Neural progenitor cell (in vitro differentiated cells): Measurements from ENCODE around the gene THUMPD2.

ENCODE experiments used
- EZH2 ChIP-seq: fragments of 200-600 bp; sonication (generic); IDR thresholded peaks from 2 replicates; pipeline ENCODE4 v1.6.1; 2017; ENCODE audit warnings: antibody characterized with exemption, mild to moderate bottlenecking, moderate library complexity
- EZH2phosphoT487 ChIP-seq: fragments of 200-600 bp; sonication (generic); IDR thresholded peaks from 2 replicates; pipeline ENCODE4 v1.6.1; 2017; ENCODE audit warnings: antibody characterized with exemption
- TF ChIP-seq, protein P1 (sequence below): fragments of 200-600 bp; sonication (generic); IDR thresholded peaks from 2 replicates; pipeline ENCODE4 v1.5.1; 2017; ENCODE audit warnings: antibody characterized with exemption, mild to moderate bottlenecking

DNA sequence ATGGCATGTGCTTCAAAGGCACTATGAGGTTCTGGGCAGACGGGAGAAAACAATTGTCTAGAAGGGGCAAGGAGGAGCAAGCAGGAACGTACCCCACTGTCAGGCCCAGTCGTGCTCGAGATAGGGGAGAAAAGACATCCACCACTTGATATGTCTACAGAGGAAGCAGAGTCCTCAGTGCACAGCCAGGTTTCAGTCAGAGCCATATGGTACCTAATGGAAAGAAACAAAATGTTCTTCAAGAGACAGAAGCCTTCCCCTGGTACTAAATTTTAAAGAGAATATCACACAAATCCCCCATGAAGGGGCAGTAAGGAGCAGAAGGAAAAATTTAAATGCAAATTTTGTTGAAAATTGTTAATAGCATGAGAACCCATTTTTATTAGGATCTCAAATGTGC, 21.9 kb downstream of the THUMPD2 start:
- TF ChIP-seq, protein P1, sequence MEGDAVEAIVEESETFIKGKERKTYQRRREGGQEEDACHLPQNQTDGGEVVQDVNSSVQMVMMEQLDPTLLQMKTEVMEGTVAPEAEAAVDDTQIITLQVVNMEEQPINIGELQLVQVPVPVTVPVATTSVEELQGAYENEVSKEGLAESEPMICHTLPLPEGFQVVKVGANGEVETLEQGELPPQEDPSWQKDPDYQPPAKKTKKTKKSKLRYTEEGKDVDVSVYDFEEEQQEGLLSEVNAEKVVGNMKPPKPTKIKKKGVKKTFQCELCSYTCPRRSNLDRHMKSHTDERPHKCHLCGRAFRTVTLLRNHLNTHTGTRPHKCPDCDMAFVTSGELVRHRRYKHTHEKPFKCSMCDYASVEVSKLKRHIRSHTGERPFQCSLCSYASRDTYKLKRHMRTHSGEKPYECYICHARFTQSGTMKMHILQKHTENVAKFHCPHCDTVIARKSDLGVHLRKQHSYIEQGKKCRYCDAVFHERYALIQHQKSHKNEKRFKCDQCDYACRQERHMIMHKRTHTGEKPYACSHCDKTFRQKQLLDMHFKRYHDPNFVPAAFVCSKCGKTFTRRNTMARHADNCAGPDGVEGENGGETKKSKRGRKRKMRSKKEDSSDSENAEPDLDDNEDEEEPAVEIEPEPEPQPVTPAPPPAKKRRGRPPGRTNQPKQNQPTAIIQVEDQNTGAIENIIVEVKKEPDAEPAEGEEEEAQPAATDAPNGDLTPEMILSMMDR, result no peak
- TF ChIP-seq EZH2 (no peak), EZH2phosphoT487 (no peak)
